GM12878 (cell line): ENCODE measurements around the gene TXNRD1. TPM values are rescaled to one million over a fixed set of nuclear protein-coding genes. Genes with fewer than 3 reads are reported as not detected.

Experiments
- ATAC-seq: fragments of 200-7000 bp; cut with Tn5 transposase; 3 replicates; pipeline ENCODE4 v1.9.1; 2020; ENCODE audit warnings: mild to moderate bottlenecking, moderate library complexity
- BruUV-seq: library from RNA; stranded (reverse); fragments of 400-500 nt; replicated peaks from 2 replicates; lab custom pipeline; 2021; lab: Mats Ljungman, UMichigan
- CTCF ChIA-PET: fragments of 300-600 bp; sonication (Branson Sonifier 250); formaldehyde crosslinking; extraction: SDS; loops from one replicate; lab custom pipeline; 2021; ENCODE audit warnings: inconsistent platforms; lab: Yijun Ruan, JAX
- POLR2A ChIA-PET: fragments of 350-600 bp; formaldehyde crosslinking; extraction: SDS; loops from one replicate; lab custom pipeline; 2021; ENCODE audit warnings: inconsistent platforms; lab: Charles Lee
- RAD21 ChIA-PET: fragments of 300-600 bp; sonication (Branson Sonifier 250); formaldehyde crosslinking; loops from one replicate; lab custom pipeline; 2023; ENCODE audit warnings: antibody characterized with exemption; ENCODE audit not compliant: unreplicated experiment; lab: Charles Lee
- SMC1A ChIA-PET: fragments of 300-600 bp; sonication (Branson Sonifier 250); formaldehyde crosslinking; loops from one replicate; lab custom pipeline; 2023; ENCODE audit not compliant: unreplicated experiment, uncharacterized antibody; lab: Charles Lee
- DNase-seq: peaks from one replicate; pipeline ENCODE4 v3.0.0-alpha.2; 2011; ENCODE audit warnings: low read depth, low spot score
- FAIRE-seq: peaks from 3 replicates; lab custom pipeline; 2011; peaks lifted over from hg19 to GRCh38; lab: Jason Lieb, UNC
- H2AFZ ChIP-seq: 2 replicates; pipeline ENCODE4 v1.6.0; 2011; ENCODE audit warnings: low read depth, low read length, control low read depth; ENCODE audit not compliant: control insufficient read depth
- H3K27ac ChIP-seq: 2 replicates; pipeline ENCODE4 v1.5.1; 2011; ENCODE audit warnings: control low read depth; ENCODE audit not compliant: control insufficient read depth, insufficient read depth
- H3K27me3 ChIP-seq, 2 experiments: replicated peaks in 1 of 2; 2 replicates each; pipeline versions ENCODE4 v1.6.0 to v1.6.1; 2011; ENCODE audit warnings: low read length in 1 of 2; ENCODE audit not compliant: control insufficient read depth in 2 of 2, insufficient read depth in 2 of 2
- H3K36me3 ChIP-seq, 2 experiments: 2 replicates each; pipeline ENCODE4 v1.5.1; 2011; ENCODE audit warnings: low read length in 1 of 2; ENCODE audit not compliant: control insufficient read depth in 2 of 2, insufficient read depth in 2 of 2
- H3K4me1 ChIP-seq: 2 replicates; pipeline ENCODE4 v1.6.1; 2011; ENCODE audit warnings: mild to moderate bottlenecking, low read length, moderate library complexity, mixed read lengths; ENCODE audit not compliant: control insufficient read depth, insufficient read depth
- H3K4me2 ChIP-seq: 2 replicates; pipeline ENCODE4 v1.6.0; 2011; ENCODE audit warnings: control low read depth; ENCODE audit not compliant: control insufficient read depth, insufficient read depth
- H3K4me3 ChIP-seq: fragments of 200-600 bp; sonication (generic); 2 replicates; pipeline ENCODE4 v1.5.1; 2016
- H3K79me2 ChIP-seq: 2 replicates; pipeline ENCODE4 v1.6.0; 2011; ENCODE audit warnings: low read length; ENCODE audit not compliant: control insufficient read depth, insufficient read depth
- H3K9ac ChIP-seq: 2 replicates; pipeline ENCODE4 v1.8.0; 2011; ENCODE audit warnings: low read length, control low read depth, mixed read lengths; ENCODE audit not compliant: control insufficient read depth, insufficient read depth
- H3K9me3 ChIP-seq: replicated peaks from 3 replicates; pipeline ENCODE4 v1.5.1; 2011; ENCODE audit warnings: mild to moderate bottlenecking, low read length; ENCODE audit not compliant: control insufficient read depth, insufficient read depth
- H4K20me1 ChIP-seq: 2 replicates; pipeline ENCODE4 v1.6.0; 2011; ENCODE audit not compliant: control insufficient read depth, insufficient read depth
- BRCA1 ChIP-seq: IDR thresholded peaks from 2 replicates; pipeline ENCODE4 v1.6.1; 2011; ENCODE audit warnings: low read depth, low read length, improper control_type of control experiment
- MYB ChIP-seq: fragments of 150-350 bp; IDR thresholded peaks from 2 replicates; pipeline ENCODE4 v1.6.1; 2014; ENCODE audit warnings: mild to moderate bottlenecking, low read depth, low read length, borderline replicate concordance
- PAX5 ChIP-seq: IDR thresholded peaks from 2 replicates; pipeline ENCODE4 v1.6.1; 2011; ENCODE audit warnings: low read depth, low read length, borderline replicate concordance
- POLR2AphosphoS2 ChIP-seq: IDR thresholded peaks from 2 replicates; pipeline ENCODE4 v1.6.1; 2011; ENCODE audit warnings: low read depth, mild to moderate bottlenecking, low read length, improper control_type of control experiment, moderate library complexity
- SP1 ChIP-seq: IDR thresholded peaks from one replicate; pipeline ENCODE4 v1.6.1; 2011; ENCODE audit warnings: low read depth, low read length
- YBX1 ChIP-seq: fragments of 450-650 bp; IDR thresholded peaks from 2 replicates; pipeline ENCODE4 v1.6.1; 2016; ENCODE audit warnings: antibody characterized with exemption
- ZNF207 ChIP-seq: fragments of 450-650 bp; IDR thresholded peaks from 2 replicates; pipeline ENCODE4 v1.6.1; 2014; ENCODE audit warnings: antibody characterized with exemption, mild to moderate bottlenecking, borderline replicate concordance
- ZNF217 ChIP-seq: fragments of 450-650 bp; IDR thresholded peaks from 2 replicates; pipeline ENCODE4 v1.6.1; 2017; ENCODE audit warnings: antibody characterized with exemption, mild to moderate bottlenecking
- WGBS: methylation state at CpG from one replicate; pipeline ENCODE4 v1.1.6; 2016; ENCODE audit warnings: low lambda C conversion rate; ENCODE audit not compliant: insufficient replicate concordance, insufficient coverage; ENCODE audit errors: missing lambda C conversion rate; 5-methylcytosine and 5-hydroxymethylcytosine counted together
- in situ Hi-C: fragments of 300-500 bp; cut with MboI; formaldehyde crosslinking; loops from 9 replicates; pipeline ENCODE4 v1.14.3; 2018; ENCODE audit warnings: mixed read lengths
- intact Hi-C: fragments of 100-400 bp; cut with micrococcal nuclease; formaldehyde crosslinking; loops from one replicate; pipeline ENCODE4 v1.14.2; 2022; ENCODE audit not compliant: unreplicated experiment
- polyA plus RNA-seq, 11 experiments: library from polyadenylated mRNA; depleted of rRNA in 4 of 11; unstranded in 6 of 11; stranded (reverse) in 5 of 11; fragments of >200 nt; fragmentation: Nextera tagmentation in 4 of 11; fragmentation: Illumina TruSeq in 1 of 11; extraction: Ambion mirVana in 4 of 11; extraction: Trizol in 1 of 11; gene quantifications; 1 replicate in 1 of 11; 2 replicates in 10 of 11; pipeline versions ENCODE4 v1.2.1 to v1.2.3, GENCODE V29; 2011 to 2016; ENCODE audit warnings: inconsistent platforms in 2 of 11, missing spikeins in 2 of 11, low read depth in 1 of 11
- total RNA-seq, 4 experiments: library from RNA; depleted of rRNA in 3 of 4; stranded (reverse); fragments of >200 nt in 3 of 4; fragmentation: Illumina TruSeq in 1 of 4; extraction: Trizol in 1 of 4; gene quantifications; 2 replicates each; pipeline versions ENCODE4 v1.2.1 to v1.2.3, GENCODE V29; 2013 to 2021
- TF ChIP-seq, protein P1 (sequence below): IDR thresholded peaks from 2 replicates; pipeline ENCODE4 v1.6.1; 2012; ENCODE audit warnings: low read depth, low read length, improper control_type of control experiment

Gene TXNRD1
- total and polyA plus RNA-seq, 10 of the 15 experiments (the other 5 are each of a cell fraction or from before 2014, with no cell fraction given), result 52.6 to 84.6 (median 67.8) TPM

DNA sequence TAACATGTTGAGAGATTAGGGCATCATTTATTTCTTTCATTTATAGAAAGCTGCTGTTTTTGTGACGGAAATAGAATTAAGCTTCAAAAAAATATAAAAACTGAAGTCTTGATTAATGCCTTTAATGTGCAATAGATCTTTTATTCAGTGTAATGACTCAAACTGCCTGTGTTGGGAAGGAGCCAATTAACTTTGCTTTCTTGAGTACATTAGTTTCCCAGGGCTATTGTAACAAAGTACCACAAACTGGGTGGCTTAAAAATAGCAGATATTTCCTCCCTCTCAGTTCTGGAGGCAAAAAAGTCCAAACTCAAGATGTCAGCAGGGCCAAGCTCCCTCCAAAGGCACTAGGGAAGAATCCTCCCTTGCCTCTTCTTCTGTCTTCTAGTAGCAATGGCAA, 124.6 kb downstream of the TXNRD1 start:
- no TSS peak for BruUV-seq
- DNase-seq, result no peak
- H3K36me3 ChIP-seq, result peaks cover 11 to 43% of the 10 kb centered on the region in 2 experiments
- H3K9me3 ChIP-seq, result no peaks in the 10 kb centered on the region
- no peak overlapping the region for H3K9ac ChIP-seq
- in situ Hi-C loops, result no loop called here
- no peak overlapping the region for H3K27ac ChIP-seq
- ChIA-PET SMC1A (interaction anchor here (1.0 to 1.6 kb wide), 5 partner anchors 9 to 221 kb away, joined by 3 to 4 read pairs (median 3); no protein-coding TSS in a partner anchor), RAD21 (no interaction called here), POLR2A (no interaction called here), CTCF (interaction anchor here (1.3 to 1.6 kb wide), 2 partner anchors 13 to 42 kb away, joined by 4 to 5 read pairs; no protein-coding TSS in a partner anchor)
- H3K4me3 ChIP-seq, result no peak overlapping the region
- H4K20me1 ChIP-seq, result no peaks in the 10 kb centered on the region
- intact Hi-C loops, result no loop called here
- no peaks in the 10 kb centered on the region for H3K4me1 ChIP-seq
- H3K4me2 ChIP-seq, result no peak overlapping the region
- no peaks in the 10 kb centered on the region for H3K79me2 ChIP-seq
- no peaks in the 10 kb centered on the region for H3K27me3 ChIP-seq
- WGBS, result 97% methylated on average over 1 of the region's 1 CpG
- H2AFZ ChIP-seq, result no peak overlapping the region
- TF ChIP-seq POLR2AphosphoS2 (no peak), BRCA1 (no peak), ZNF217 (no peak), SP1 (no peak), PAX5 (no peak), ZNF207 (no peak), MYB (no peak), YBX1 (no peak)
- TF ChIP-seq, protein P1, sequence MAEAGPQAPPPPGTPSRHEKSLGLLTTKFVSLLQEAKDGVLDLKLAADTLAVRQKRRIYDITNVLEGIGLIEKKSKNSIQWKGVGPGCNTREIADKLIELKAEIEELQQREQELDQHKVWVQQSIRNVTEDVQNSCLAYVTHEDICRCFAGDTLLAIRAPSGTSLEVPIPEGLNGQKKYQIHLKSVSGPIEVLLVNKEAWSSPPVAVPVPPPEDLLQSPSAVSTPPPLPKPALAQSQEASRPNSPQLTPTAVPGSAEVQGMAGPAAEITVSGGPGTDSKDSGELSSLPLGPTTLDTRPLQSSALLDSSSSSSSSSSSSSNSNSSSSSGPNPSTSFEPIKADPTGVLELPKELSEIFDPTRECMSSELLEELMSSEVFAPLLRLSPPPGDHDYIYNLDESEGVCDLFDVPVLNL, result no peak
- no peak for ATAC-seq
- FAIRE-seq, result no peak
